Stomach smooth muscle (tissue), 2 donors: ENCODE measurements around the gene PLA2G2C.
"Not testable (repeated sequence)": the region's sequence is repeated elsewhere in the genome, so short reads cannot be mapped to it uniquely, and the experiment has no call there.

Source experiments
- H3K27ac ChIP-seq: one replicate; pipeline ENCODE4 v1.7.0; 2013; ENCODE audit warnings: mild to moderate bottlenecking, low read length, inconsistent platforms
- H3K27me3 ChIP-seq, 2 donors: one replicate each; pipeline ENCODE4 v1.7.0; 2013; ENCODE audit warnings: low read length in 2 of 2; ENCODE audit not compliant: insufficient read depth in 2 of 2, control insufficient read depth in 1 of 2
- H3K36me3 ChIP-seq, 2 donors: one replicate each; pipeline ENCODE4 v1.7.0; 2013; ENCODE audit warnings: low read length in 2 of 2; ENCODE audit not compliant: control insufficient read depth in 2 of 2, insufficient read depth in 2 of 2
- H3K4me1 ChIP-seq: one replicate; pipeline ENCODE4 v1.7.0; 2013; ENCODE audit warnings: low read length; ENCODE audit not compliant: control insufficient read depth, insufficient read depth
- H3K4me3 ChIP-seq, 2 donors: one replicate each; pipeline ENCODE4 v1.7.0; 2013; ENCODE audit warnings: low read length in 2 of 2
- H3K9ac ChIP-seq, 2 donors: one replicate each; pipeline ENCODE4 v1.7.0; 2013; ENCODE audit warnings: low read length in 2 of 2, mild to moderate bottlenecking in 1 of 2
- H3K9me3 ChIP-seq, 2 donors: one replicate each; pipeline ENCODE4 v1.7.0; 2013; ENCODE audit warnings: low read length in 2 of 2; ENCODE audit not compliant: control insufficient read depth in 2 of 2
- donor health status: healthy.
- donor health status: Pancreatic carcinoma.

PLA2G2C gene

DNA sequence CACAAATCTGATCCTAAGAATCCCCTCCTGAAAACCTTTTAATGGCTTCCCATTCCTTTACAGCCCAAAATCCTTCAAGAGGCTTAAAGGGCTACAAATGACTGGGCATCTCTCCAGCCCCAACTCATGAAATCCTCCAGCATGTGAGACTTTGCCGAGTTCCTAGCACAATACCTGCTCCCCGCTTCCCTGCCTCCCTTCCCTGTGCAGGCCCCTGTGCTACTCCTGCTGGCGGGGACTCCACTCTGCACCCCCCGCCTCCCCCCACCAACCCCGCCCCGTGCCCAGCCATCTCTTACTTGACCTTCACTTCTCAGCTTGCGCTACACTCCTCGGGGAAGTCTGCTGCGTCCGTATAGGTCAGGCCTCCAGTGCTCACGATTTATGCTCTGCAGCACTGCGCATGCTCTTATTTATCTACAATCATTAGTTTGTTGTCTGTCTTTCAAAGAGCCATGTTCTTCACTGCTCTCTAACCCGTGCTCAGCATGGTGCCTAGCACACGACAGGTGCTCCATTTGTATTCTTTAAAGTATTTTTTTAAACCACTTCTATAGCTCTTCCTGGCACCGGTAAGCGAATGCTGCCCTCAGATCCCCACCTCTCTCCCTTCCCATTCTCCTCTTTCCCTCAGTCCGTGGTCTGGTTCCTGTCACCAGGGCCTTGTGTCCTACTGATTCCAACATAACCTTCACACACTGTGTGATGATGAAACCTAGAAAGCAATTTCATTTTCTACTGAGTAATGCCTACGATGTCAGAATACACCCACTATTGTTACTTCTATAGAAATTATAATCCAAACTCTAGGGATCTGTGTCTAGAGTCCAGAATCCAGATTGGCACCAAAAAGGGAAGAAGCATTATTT lies 37.5 kb upstream of the PLA2G2C start:
- Histone ChIP-seq H3K9ac (no peak overlapping the region), H3K4me1 (no peaks in the 10 kb centered on the region), H3K27ac (no peak overlapping the region), H3K36me3 (no peaks in the 10 kb centered on the region), H3K9me3 (no peaks in the 10 kb centered on the region), H3K4me3 (no peak overlapping the region), H3K27me3 (peaks cover 20 to 22% of the 10 kb centered on the region in 2 donors)

GRCh38 chr1:20223106-20223505 lies 36.8 kb upstream of the PLA2G2C start:
- Histone ChIP-seq H3K27me3 (peaks cover 18% of the 10 kb centered on the region in 2 donors), H3K4me3 (no peak overlapping the region), H3K9ac (no peak overlapping the region), H3K9me3 (no peaks in the 10 kb centered on the region), H3K36me3 (no peaks in the 10 kb centered on the region), H3K4me1 (no peaks in the 10 kb centered on the region), H3K27ac (no peak overlapping the region)

- Histone ChIP-seq H3K4me1 (no peaks in the 10 kb centered on the region), H3K27me3 (peaks cover 4 to 13% of the 10 kb centered on the region in 2 donors), H3K27ac (no peak overlapping the region), H3K9ac (no peak overlapping the region), H3K4me3 (no peak overlapping the region), H3K9me3 (no peaks in the 10 kb centered on the region), H3K36me3 (no peaks in the 10 kb centered on the region)
These were observed 33.7 kb upstream of the PLA2G2C start for GRCh38 chr1:20220036-20220435.

- H3K9me3 ChIP-seq, H3K9ac ChIP-seq, H3K4me1 ChIP-seq, H3K27ac ChIP-seq, H3K36me3 ChIP-seq, H3K4me3 ChIP-seq: not testable (repeated sequence)
- peaks cover 4 to 13% of the 10 kb centered on the region in 2 donors for H3K27me3 ChIP-seq
These were observed 32.7 kb upstream of the PLA2G2C start for GRCh38 chr1:20219053-20219452.

DNA sequence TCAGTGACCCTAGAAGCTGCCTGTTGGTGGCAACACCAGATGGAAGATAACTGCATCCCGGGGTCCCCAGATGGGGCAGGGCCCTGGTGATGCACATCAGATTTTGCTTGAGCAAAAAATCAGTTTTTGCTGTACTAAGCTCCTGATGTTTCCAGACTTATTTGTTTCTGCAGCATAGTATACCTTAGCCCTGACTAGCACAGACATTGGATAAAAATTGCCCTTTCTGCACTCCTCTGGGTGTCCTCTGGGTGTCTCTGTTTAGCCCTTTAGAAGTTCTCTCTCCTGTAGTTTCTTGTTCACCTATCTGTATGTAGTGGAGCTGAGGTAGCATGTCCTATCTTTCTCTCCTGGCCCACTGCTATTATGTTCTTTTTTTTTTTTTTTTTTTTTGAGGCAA lies 30.3 kb upstream of the PLA2G2C start:
- no peak overlapping the region for H3K9ac ChIP-seq
- no peak overlapping the region for H3K4me3 ChIP-seq
- no peak overlapping the region for H3K27ac ChIP-seq
- no peaks in the 10 kb centered on the region for H3K4me1 ChIP-seq
- H3K9me3 ChIP-seq = no peaks in the 10 kb centered on the region
- H3K27me3 ChIP-seq = peaks cover 0 to 17% of the 10 kb centered on the region in 2 donors
- no peaks in the 10 kb centered on the region for H3K36me3 ChIP-seq

GRCh38 chr1:20215716-20216115 lies 29.4 kb upstream of the PLA2G2C start:
- H3K27ac ChIP-seq = no peak overlapping the region
- no peaks in the 10 kb centered on the region for H3K36me3 ChIP-seq
- H3K4me1 ChIP-seq = no peaks in the 10 kb centered on the region
- peaks cover 0 to 21% of the 10 kb centered on the region in 2 donors for H3K27me3 ChIP-seq
- no peak overlapping the region for H3K4me3 ChIP-seq
- H3K9ac ChIP-seq = no peak overlapping the region
- H3K9me3 ChIP-seq = no peaks in the 10 kb centered on the region

DNA sequence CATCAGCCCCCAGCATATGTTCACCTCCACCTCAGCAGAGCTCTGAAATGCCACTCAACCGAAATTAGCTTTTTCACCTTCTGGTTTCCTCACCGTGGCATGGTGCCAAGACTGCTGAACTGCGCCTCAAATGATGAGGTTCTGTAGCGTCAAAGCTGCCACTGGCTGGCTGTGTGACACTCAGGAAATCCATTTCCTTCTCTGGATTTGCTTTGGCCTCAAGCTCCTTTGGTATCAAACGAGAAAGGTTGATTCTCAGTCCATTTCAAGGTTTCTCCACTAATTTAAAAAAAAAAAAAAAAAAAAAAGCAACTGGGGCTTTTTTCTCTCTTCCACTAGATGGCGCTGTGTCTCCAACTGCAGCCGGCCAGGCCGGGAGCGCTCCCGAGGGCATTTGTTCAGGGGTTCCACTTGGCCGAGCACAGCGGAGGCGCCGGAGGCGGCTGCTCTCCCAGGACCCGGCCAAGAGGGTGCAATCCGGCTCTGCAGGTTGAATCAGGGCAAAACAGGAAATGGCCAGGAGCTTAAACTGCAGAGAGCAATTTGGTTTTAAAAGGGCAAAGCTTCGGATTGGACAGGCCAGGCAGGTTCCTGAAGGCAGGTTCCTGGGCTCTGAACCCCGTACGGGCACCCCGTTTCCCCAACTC lies 26.5 kb upstream of the PLA2G2C start:
- peaks cover 0 to 28% of the 10 kb centered on the region in 2 donors for H3K27me3 ChIP-seq
- peak overlapping the region in 1 of 2 donors; percentile 47 for H3K4me3 ChIP-seq
- no peaks in the 10 kb centered on the region for H3K4me1 ChIP-seq
- H3K36me3 ChIP-seq = no peaks in the 10 kb centered on the region
- H3K27ac ChIP-seq = no peak overlapping the region
- H3K9me3 ChIP-seq = no peaks in the 10 kb centered on the region
- H3K9ac ChIP-seq = peak overlapping the region in 1 of 2 donors; percentile 21

DNA sequence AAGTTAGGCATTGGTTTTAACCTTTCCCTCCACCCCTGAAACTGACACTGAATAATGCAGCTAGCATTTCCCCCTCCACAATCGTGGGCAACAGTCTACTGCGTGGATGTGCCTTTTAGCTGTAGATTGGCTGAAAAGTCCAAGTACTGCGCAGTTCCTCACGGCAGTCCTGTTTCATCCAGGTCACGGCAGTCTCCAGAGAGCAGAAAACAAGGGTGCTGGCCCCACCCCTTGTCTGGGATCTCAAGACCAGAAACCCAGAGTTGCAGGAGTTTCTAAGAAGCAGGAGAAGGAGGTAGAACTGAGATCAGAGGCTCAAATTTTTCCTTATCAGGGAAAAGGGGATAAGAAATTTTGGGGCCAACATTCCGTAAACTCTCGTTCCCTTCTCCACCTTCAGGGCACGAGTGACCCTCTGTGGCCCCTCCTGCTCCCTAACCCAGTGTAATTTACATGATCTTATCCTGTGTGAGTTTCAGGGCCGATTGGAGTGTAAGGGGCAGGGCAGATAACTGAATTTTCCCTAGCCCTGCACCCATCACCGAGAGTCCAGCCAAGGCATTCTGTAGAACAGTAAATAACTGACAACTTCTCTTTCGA lies 25.9 kb upstream of the PLA2G2C start:
- Histone ChIP-seq H3K27ac (no peak overlapping the region), H3K36me3 (no peaks in the 10 kb centered on the region), H3K9me3 (no peaks in the 10 kb centered on the region), H3K4me1 (no peaks in the 10 kb centered on the region), H3K4me3 (peak overlapping the region in 1 of 2 donors; percentile 35), H3K27me3 (peaks cover 0 to 28% of the 10 kb centered on the region in 2 donors), H3K9ac (no peak overlapping the region)

DNA sequence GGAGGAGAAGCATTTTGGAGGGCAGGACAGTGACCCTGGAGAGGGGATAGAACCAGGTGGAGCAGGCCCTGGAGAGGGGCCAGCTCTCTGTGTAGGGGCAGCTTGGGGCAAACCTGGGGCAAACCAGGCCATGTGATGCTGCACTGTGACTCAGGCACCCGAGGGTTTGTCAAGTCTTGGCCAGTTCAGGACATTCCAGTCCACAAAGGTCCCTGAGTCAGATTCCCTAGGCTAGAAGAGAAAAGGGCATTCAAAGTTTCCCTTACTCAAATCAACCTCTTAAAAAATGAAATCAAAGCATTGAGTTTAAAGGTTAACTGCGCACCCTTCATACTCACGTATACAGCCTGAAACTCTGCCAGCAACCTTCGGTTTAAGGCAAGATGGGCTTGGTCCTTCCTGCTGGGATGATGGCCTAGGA lies 25.2 kb upstream of the PLA2G2C start:
- H3K4me3 ChIP-seq = no peak overlapping the region
- no peaks in the 10 kb centered on the region for H3K4me1 ChIP-seq
- H3K9me3 ChIP-seq = no peaks in the 10 kb centered on the region
- H3K27me3 ChIP-seq = peaks cover 0 to 28% of the 10 kb centered on the region in 2 donors
- H3K27ac ChIP-seq = no peak overlapping the region
- H3K9ac ChIP-seq = no peak overlapping the region
- no peaks in the 10 kb centered on the region for H3K36me3 ChIP-seq

DNA sequence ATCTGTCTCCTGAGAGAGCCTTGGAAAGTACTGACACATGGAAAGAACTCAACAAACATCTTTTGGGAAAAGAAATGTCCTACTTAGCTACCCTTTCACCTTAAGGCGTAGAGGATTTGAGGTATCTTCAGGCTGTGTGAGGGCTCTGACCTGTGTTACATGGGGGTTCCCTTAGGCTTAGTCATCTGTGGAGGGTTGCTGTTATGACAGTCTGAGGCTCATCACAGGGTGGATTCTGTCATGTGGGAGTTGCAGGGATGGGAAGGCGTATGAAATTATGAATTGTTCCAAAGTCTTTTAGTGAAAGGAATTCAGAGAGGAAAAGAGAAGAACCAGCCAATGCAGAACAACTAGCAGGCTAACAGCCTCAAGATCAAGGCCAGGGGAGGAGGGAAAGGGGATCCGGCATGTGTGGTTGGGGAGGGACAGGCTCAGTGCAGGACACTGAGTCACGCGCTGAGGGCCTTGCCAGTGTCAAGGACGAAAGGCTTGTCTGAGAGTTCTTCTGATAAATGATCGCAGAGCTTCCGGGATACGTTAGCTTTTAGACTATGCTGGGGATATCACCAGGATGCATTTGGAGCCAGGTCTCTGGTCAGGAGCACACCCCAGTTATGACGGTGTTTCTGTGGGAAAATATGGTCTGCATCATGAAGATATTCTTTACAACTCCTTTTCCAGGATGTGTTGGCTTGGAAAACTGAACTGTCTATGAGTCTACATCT lies 24.6 kb upstream of the PLA2G2C start:
- Histone ChIP-seq H3K9ac (no peak overlapping the region), H3K4me1 (no peaks in the 10 kb centered on the region), H3K9me3 (no peaks in the 10 kb centered on the region), H3K4me3 (no peak overlapping the region), H3K36me3 (no peaks in the 10 kb centered on the region), H3K27me3 (peaks cover 0 to 25% of the 10 kb centered on the region in 2 donors), H3K27ac (no peak overlapping the region)
